A549 (cell line): ENCODE results near the gene CAPN9. TPM values are rescaled to one million over a fixed set of nuclear protein-coding genes. Genes with fewer than 3 reads are reported as not detected.

Source experiments
- ATAC-seq, 2 experiments: fragments of 200-7000 bp in 1 of 2; fragments of >200 bp in 1 of 2; cut with Nextera tagmentation in 1 of 2; cut with Tn5 transposase in 1 of 2; 3 replicates each; pipeline versions ENCODE4 v1.8.0 to v1.9.1; 2018 to 2020; ENCODE audit warnings: mild to moderate bottlenecking in 1 of 2, moderate library complexity in 1 of 2
- CTCF ChIA-PET: fragments of 300-600 bp; sonication (Branson Sonifier 250); formaldehyde crosslinking; extraction: SDS; loops from one replicate; lab custom pipeline; 2021; ENCODE audit warnings: antibody characterized with exemption, inconsistent platforms; lab: Yijun Ruan, JAX
- POLR2A ChIA-PET: fragments of 350-600 bp; formaldehyde crosslinking; extraction: SDS; loops from one replicate; lab custom pipeline; 2021; ENCODE audit warnings: antibody characterized with exemption, inconsistent platforms; lab: Yijun Ruan, JAX
- DNase-seq, 2 experiments: peaks; one replicate each; pipeline versions ENCODE4 v3.0.0 to v3.0.0-alpha.2; 2011 to 2016; ENCODE audit warnings: low read depth in 1 of 2, low spot score in 1 of 2
- FAIRE-seq: peaks from 2 replicates; lab custom pipeline; 2011; peaks lifted over from hg19 to GRCh38; lab: Jason Lieb, UNC
- H3K27ac ChIP-seq, 2 experiments: fragments of >200 bp; sonication (Bioruptor Twin); formaldehyde crosslinking; 3 replicates each; pipeline ENCODE4 v1.5.1; 2016 to 2017
- H3K4me1 ChIP-seq: fragments of >200 bp; sonication (Bioruptor Twin); formaldehyde crosslinking; 3 replicates; pipeline ENCODE4 v1.6.1; 2016
- H3K4me2 ChIP-seq: fragments of >200 bp; sonication (Bioruptor Twin); formaldehyde crosslinking; 3 replicates; pipeline ENCODE4 v1.6.1; 2016
- H3K4me3 ChIP-seq: fragments of >200 bp; sonication (Bioruptor Twin); formaldehyde crosslinking; 3 replicates; pipeline ENCODE4 v1.5.1; 2016
- H3K9me3 ChIP-seq: fragments of >200 bp; sonication (Bioruptor Twin); formaldehyde crosslinking; 3 replicates; pipeline ENCODE4 v1.6.1; 2016
- CHD2 ChIP-seq: fragments of 150-350 bp; IDR thresholded peaks from 2 replicates; pipeline ENCODE4 v1.6.1; 2014; ENCODE audit warnings: low read length; ENCODE audit not compliant: partially characterized antibody
- EHF ChIP-seq: fragments of 250-450 bp; sonication (Bioruptor Pico); IDR thresholded peaks from 2 replicates; pipeline ENCODE4 v1.5.0; 2020; ENCODE audit warnings: mild to moderate bottlenecking
- ELK1 ChIP-seq: fragments of 150-350 bp; IDR thresholded peaks from 2 replicates; pipeline ENCODE4 v1.6.1; 2014; ENCODE audit warnings: low read depth, mild to moderate bottlenecking, low read length
- EP300 ChIP-seq, 2 experiments: fragments of >200 bp; sonication (Bioruptor Twin); formaldehyde crosslinking; IDR thresholded peaks; 2 replicates in 1 of 2; 3 replicates in 1 of 2; pipeline ENCODE4 v1.6.1; 2016 to 2017
- ESRRA ChIP-seq: fragments of 150-350 bp; IDR thresholded peaks from 2 replicates; pipeline ENCODE4 v1.6.1; 2014; ENCODE audit warnings: mild to moderate bottlenecking, low read length, borderline replicate concordance
- GATA3 ChIP-seq: IDR thresholded peaks from 2 replicates; pipeline ENCODE4 v1.6.1; 2012; ENCODE audit warnings: borderline replicate concordance
- HEYL ChIP-seq: fragments of 250-450 bp; sonication (Bioruptor Pico); IDR thresholded peaks from 2 replicates; pipeline ENCODE4 v1.8.0; 2021; ENCODE audit warnings: mild to moderate bottlenecking, moderate library complexity
- HOXB13 ChIP-seq: fragments of 250-450 bp; sonication (Bioruptor Pico); IDR thresholded peaks from 2 replicates; pipeline ENCODE4 v1.5.0; 2020; ENCODE audit warnings: low read depth, mild to moderate bottlenecking, moderate library complexity
- JUN ChIP-seq, 2 experiments: fragments of >200 bp; sonication (Bioruptor Twin); formaldehyde crosslinking; IDR thresholded peaks; 2 replicates in 1 of 2; 3 replicates in 1 of 2; pipeline ENCODE4 v1.6.1; 2016 to 2017
- JUNB ChIP-seq: fragments of >200 bp; sonication (Bioruptor Twin); formaldehyde crosslinking; IDR thresholded peaks from 2 replicates; pipeline ENCODE4 v1.6.1; 2016
- MAFK ChIP-seq: fragments of 450-650 bp; IDR thresholded peaks from 2 replicates; pipeline ENCODE4 v1.6.1; 2014; ENCODE audit not compliant: partially characterized antibody
- MAZ ChIP-seq: fragments of 150-350 bp; IDR thresholded peaks from 2 replicates; pipeline ENCODE4 v1.6.1; 2014; ENCODE audit warnings: antibody characterized with exemption, low read depth, low read length, borderline replicate concordance
- NFE2L2 ChIP-seq: fragments of 150-350 bp; conservative IDR thresholded peaks from 2 replicates; pipeline ENCODE4 v1.6.1; 2014; ENCODE audit warnings: low read length
- NPAS2 ChIP-seq: fragments of 250-450 bp; sonication (Bioruptor Pico); IDR thresholded peaks from 2 replicates; pipeline ENCODE4 v1.8.0; 2022; ENCODE audit warnings: mild to moderate bottlenecking, moderate library complexity, borderline replicate concordance
- NR3C1 ChIP-seq: fragments of >200 bp; sonication (Bioruptor Twin); formaldehyde crosslinking; IDR thresholded peaks from 3 replicates; pipeline ENCODE4 v1.6.1; 2017
- PBX3 ChIP-seq: IDR thresholded peaks from 2 replicates; pipeline ENCODE4 v1.6.1; 2012
- PHF8 ChIP-seq: fragments of 200-600 bp; sonication (generic); IDR thresholded peaks from 2 replicates; pipeline ENCODE4 v1.6.1; 2016; ENCODE audit warnings: low read depth, mild to moderate bottlenecking, antibody characterized with exemption, moderate library complexity, borderline replicate concordance
- POLR2A ChIP-seq: IDR thresholded peaks from 2 replicates; pipeline ENCODE4 v1.6.1; 2012; ENCODE audit warnings: mild to moderate bottlenecking, low read length
- POLR2AphosphoS2 ChIP-seq: conservative IDR thresholded peaks from 2 replicates; pipeline ENCODE4 v1.6.1; 2012; ENCODE audit warnings: low read length, improper control_type of control experiment, inconsistent platforms
- RARB ChIP-seq: fragments of 250-450 bp; sonication (Bioruptor Pico); IDR thresholded peaks from 2 replicates; pipeline ENCODE4 v1.8.0; 2021; ENCODE audit warnings: mild to moderate bottlenecking, moderate library complexity
- RNF2 ChIP-seq: fragments of 200-600 bp; sonication (generic); IDR thresholded peaks from 2 replicates; pipeline ENCODE4 v1.6.1; 2016; ENCODE audit warnings: low read depth, mild to moderate bottlenecking, antibody characterized with exemption, moderate library complexity, borderline replicate concordance
- SREBF2 ChIP-seq: fragments of 450-650 bp; IDR thresholded peaks from 2 replicates; pipeline ENCODE4 v1.6.1; 2014; ENCODE audit warnings: mild to moderate bottlenecking, moderate library complexity
- TP53 ChIP-seq: fragments of 250-450 bp; sonication (Bioruptor Pico); IDR thresholded peaks from 2 replicates; pipeline ENCODE4 v1.5.0; 2021; ENCODE audit warnings: mild to moderate bottlenecking, moderate library complexity
- USF2 ChIP-seq: fragments of 450-650 bp; IDR thresholded peaks from 2 replicates; pipeline ENCODE4 v1.6.1; 2014; ENCODE audit warnings: antibody characterized with exemption
- ZC3H11A ChIP-seq: fragments of 450-650 bp; IDR thresholded peaks from 2 replicates; pipeline ENCODE4 v1.6.1; 2014; ENCODE audit warnings: antibody characterized with exemption, mild to moderate bottlenecking
- ZSCAN20 ChIP-seq: fragments of 250-450 bp; sonication (Bioruptor Pico); IDR thresholded peaks from 2 replicates; pipeline ENCODE4 v1.8.0; 2022; ENCODE audit warnings: mild to moderate bottlenecking, moderate library complexity
- WGBS: methylation state at CpG from one replicate; pipeline ENCODE4 v1.1.6; 2017; ENCODE audit errors: missing lambda C conversion rate; 5-methylcytosine and 5-hydroxymethylcytosine counted together
- polyA plus RNA-seq, 4 experiments: library from polyadenylated mRNA; depleted of rRNA in 3 of 4; stranded (reverse); fragments of >200 nt; fragmentation: RNase III in 1 of 4; extraction: RNeasy Plus Mini Kit Qiagen cat#74134 plus additional on column Dnase treatment in 1 of 4; gene quantifications; 2 replicates in 3 of 4; 3 replicates in 1 of 4; pipeline ENCODE4 v1.2.3, GENCODE V29; 2011 to 2017
- TF ChIP-seq, protein P1 (sequence below): fragments of 250-450 bp; sonication (Bioruptor Pico); IDR thresholded peaks from 2 replicates; pipeline ENCODE4 v1.5.0; 2021; ENCODE audit warnings: mild to moderate bottlenecking, moderate library complexity, borderline replicate concordance

Gene CAPN9
- polyA plus RNA-seq, 2 of the 4 experiments (the other 2 are of a cell fraction): not detected

DNA sequence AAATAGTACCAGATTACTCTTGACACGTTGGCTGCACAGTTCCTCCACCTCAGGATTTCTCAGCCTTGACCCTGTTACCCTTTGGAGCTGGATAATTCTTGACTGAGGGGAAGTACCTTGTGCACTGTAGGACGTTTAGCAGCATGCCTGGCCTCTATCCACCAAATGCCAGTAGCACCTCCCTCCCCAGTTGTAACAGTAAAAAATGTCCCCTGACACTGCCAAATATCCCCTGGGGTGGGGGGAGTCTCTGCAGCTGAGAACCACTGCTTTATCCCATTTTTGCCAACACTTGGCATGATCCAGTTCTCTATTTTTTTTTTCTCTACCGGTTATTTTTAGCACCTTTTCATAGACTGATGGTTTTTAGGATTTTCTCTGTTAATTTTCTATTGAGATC is 87.1 kb downstream of the CAPN9 start:
- 27% methylated on average over 3 of the region's 3 CpGs for WGBS
- TF ChIP-seq MAZ: no peak
- TF ChIP-seq JUN (IDR thresholded peaks at IDR 0.05): no peak
- TF ChIP-seq, protein P1, sequence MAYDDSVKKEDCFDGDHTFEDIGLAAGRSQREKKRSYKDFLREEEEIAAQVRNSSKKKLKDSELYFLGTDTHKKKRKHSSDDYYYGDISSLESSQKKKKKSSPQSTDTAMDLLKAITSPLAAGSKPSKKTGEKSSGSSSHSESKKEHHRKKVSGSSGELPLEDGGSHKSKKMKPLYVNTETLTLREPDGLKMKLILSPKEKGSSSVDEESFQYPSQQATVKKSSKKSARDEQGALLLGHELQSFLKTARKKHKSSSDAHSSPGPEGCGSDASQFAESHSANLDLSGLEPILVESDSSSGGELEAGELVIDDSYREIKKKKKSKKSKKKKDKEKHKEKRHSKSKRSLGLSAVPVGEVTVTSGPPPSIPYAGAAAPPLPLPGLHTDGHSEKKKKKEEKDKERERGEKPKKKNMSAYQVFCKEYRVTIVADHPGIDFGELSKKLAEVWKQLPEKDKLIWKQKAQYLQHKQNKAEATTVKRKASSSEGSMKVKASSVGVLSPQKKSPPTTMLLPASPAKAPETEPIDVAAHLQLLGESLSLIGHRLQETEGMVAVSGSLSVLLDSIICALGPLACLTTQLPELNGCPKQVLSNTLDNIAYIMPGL (CRISPR knock-in tag): no peak
- no peak for TF ChIP-seq CHD2
- no peak for TF ChIP-seq ZC3H11A
- TF ChIP-seq RARB (CRISPR knock-in tag): no peak
- no peak for TF ChIP-seq PHF8
- TF ChIP-seq NFE2L2: no peak
- no peak for TF ChIP-seq EP300 (IDR thresholded peaks at IDR 0.05)
- DNase-seq: no peak
- ATAC-seq: no peak
- FAIRE-seq: no peak
- CTCF ChIA-PET: interaction anchor here (0.6 to 1.3 kb wide), 3 partner anchors 36 to 258 kb away, joined by 3 read pairs; no protein-coding TSS in a partner anchor
- Histone ChIP-seq H3K4me1 (no peaks in the 10 kb centered on the region), H3K27ac (no peak overlapping the region), H3K9me3 (no peaks in the 10 kb centered on the region), H3K4me3 (no peak overlapping the region), H3K4me2 (no peak overlapping the region)
- POLR2A ChIA-PET: no interaction called here

GRCh38 chr1:230836347-230836746 is 89.2 kb downstream of the CAPN9 start:
- ATAC-seq (no peak), DNase-seq (no peak), FAIRE-seq (no peak)
- Histone ChIP-seq H3K9me3 (no peaks in the 10 kb centered on the region), H3K4me2 (no peak overlapping the region), H3K4me3 (no peak overlapping the region), H3K27ac (no peak overlapping the region), H3K4me1 (no peaks in the 10 kb centered on the region)
- TF ChIP-seq USF2 (no peak), HEYL (CRISPR knock-in tag) (no peak), PHF8 (no peak), MAFK (no peak), EP300 (IDR thresholded peaks at IDR 0.05) (no peak), SREBF2 (no peak), JUNB (no peak), POLR2A (no peak), NPAS2 (no peak), RARB (CRISPR knock-in tag) (no peak), ESRRA (no peak)
- ChIA-PET CTCF (interaction anchor here (1.1 to 2.7 kb wide), 2 partner anchors 16 to 38 kb away, joined by 5 to 11 read pairs; no protein-coding TSS in a partner anchor), POLR2A (no interaction called here)
- WGBS: 90% methylated on average over 5 of the region's 5 CpGs

DNA sequence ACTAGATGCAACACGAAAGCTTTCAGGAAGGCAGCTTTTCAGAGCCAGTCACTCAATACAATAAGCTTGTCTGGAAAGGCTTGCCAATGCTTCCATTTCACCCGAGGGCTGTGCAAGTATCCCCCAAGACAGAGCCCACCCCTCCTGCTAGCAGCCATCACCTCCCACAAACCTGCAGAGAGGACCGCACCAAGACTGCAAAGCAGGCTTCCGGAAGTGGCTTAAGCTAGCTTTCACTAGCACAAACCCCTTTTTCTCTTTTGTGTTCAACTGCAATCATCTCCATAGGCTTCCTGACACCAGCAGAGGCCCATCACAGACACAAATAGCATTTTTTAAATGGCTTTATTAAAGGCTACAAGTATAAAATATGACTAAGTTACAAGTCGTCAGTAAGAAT is 89.6 kb downstream of the CAPN9 start:
- FAIRE-seq: no peak
- Histone ChIP-seq H3K27ac (no peak overlapping the region), H3K4me3 (no peak overlapping the region), H3K9me3 (no peaks in the 10 kb centered on the region), H3K4me1 (no peaks in the 10 kb centered on the region), H3K4me2 (no peak overlapping the region)
- ChIA-PET POLR2A (no interaction called here), CTCF (interaction anchor here (1.1 to 2.7 kb wide), 2 partner anchors 16 to 39 kb away, joined by 5 to 11 read pairs; no protein-coding TSS in a partner anchor)
- no peak for DNase-seq
- TF ChIP-seq NR3C1 (no peak), EHF (no peak), ELK1 (no peak), PBX3 (no peak), HEYL (CRISPR knock-in tag) (no peak), ZC3H11A (no peak), POLR2AphosphoS2 (no peak), RNF2 (no peak), HOXB13 (CRISPR knock-in tag) (no peak), TP53 (CRISPR knock-in tag) (no peak), GATA3 (no peak), ZSCAN20 (CRISPR knock-in tag) (no peak)
- ATAC-seq: no peak
- WGBS: 83% methylated on average over 5 of the region's 5 CpGs
